Measurements from ENCODE around the gene ELP4.

ELP4 gene

DNA sequence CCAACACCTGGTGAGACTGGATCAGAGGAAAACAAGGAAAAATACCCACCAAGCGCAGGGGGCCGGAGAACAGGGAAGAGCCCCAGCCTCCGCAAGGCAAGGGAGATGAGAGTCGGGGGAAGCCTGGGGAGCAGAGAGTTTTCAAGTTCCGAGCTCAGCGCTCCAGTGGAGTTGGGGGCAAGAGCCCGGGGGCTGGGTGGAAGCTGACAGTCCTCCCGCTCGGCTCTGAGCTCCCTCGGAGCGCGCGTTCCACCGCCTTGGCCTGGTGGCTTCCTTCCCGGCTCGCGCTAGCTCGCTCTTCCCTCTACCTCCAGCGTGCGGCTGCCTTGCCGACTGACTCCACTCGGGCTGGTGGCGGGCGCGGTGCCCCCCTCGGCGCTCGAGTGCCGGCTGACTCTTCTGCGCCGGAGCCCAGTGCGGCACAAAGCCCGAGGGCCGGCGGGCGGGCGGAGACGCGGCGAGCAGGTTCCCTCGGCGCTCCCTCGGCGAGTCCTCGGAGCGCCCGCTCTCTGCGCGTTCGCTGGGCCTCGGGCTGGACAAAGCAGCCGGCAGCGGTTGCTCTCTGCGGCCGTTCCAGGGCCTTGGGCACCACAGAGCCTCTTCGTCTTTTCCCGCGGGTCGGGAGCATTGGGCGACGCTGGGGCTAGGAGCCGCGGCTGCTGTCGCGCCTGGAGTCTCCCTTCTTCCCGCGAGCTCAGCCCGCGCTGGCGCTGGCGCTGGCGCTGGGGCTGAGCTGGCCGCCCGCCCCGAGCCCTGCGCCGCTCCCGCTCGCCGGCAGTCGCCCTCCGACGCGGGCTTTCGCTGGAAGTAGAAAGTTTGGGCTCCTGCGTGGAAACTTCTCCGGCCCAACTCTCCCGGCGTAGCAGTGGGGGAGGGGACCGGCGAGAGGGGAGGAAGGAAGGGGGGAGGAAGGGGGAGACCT, 300.6 kb downstream of the ELP4 start:
- DNase-seq (ENCODE audit: low read depth in 2 of 2) = no peak

DNA sequence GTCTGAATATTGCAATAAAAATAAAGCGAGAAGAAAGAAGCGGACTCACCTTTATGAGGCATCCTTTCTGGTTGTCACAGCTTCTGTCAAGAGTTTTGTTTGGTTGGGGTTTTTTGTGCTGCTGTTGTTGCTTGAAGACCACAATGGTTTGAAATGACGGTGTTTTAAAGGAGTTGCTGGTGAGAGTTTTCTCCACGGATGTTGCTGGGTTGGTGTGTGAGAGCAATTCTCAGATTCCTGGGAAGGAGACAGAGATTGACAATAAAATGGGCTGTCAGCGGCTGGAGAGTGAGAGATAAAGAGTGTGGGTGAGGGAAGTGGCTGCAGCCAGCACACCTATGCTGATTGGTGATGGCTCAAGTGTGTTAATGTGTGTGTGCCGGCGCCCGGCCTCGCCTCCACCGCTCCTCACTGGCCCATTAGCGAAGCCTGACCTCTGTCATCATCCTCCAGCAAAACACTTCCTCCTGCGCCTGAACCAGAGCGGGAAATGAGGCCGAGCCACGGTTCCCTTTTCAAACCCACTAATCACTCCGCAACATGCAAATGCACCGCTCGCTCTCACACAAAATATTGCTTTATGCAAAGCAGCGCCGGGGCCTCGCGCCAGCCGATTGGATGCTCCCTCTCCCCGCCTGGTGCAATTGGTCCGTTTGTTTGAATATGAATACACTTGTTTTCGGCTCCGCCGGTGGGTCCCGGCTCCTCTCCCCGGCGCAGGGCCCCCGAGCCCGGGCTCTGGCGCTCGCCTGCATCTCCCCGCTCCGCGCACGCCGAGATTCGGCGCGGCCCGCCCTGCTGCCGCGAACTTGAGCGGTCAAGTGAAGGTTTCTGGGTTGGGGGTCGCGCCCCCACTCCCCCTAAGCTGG, 301.4 kb downstream of the ELP4 start, which contains the start of gene PAX6:
Gene PAX6, minus strand, starts transcription at position 544 of the 869 bp plus-strand sequence. CDS start 4,911 bp downstream, outside the sequence.
- DNase-seq (ENCODE audit: low read depth in 2 of 2) = no peak

GRCh38 chr11:31812383-31813381, 303.1 kb downstream of the ELP4 start:
- no peak for DNase-seq (ENCODE audit: low read depth in 2 of 2)

- no peak for DNase-seq (ENCODE audit: low read depth in 2 of 2)
Observed at GRCh38 chr11:31813391-31814175, 304.0 kb downstream of the ELP4 start.

- DNase-seq (ENCODE audit: low read depth in 2 of 2) = no peak
Observed at GRCh38 chr11:31814176-31814868, 304.8 kb downstream of the ELP4 start.

DNA sequence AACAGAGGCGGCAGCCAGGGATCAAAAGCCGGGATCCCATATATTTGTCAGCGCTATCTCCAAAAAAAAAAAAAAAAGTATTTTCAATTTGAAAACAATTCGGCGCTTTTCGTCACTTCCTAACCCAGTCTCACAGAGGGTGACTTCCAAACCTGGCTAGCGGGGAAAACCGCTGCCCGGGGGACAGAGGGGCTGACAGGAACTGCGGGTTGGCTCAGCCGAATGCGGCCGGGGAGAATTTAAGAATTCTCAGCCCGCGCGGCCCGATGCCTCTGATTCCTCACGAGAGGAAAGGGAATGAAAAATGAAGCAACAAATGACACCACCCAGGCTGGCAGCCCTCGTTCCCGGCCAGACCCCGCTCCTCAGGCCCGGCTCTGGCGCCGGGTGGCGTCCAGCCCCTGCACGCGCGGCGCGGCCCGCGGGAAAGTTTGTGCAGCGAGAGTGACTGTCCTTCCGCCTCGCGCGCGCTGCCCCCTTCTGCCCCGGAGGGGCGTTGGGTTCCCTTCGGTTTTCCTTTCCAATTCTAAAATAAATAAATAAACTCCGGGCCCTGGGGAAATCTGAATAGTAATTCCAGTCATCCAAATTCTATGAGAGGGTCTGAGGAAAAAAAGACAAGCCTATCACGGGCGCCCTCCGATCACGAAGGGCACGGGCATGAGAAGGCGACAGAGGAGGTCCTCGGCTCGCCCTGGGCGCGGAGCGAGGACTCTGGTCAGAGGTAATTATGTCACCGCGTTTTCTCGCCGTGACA, 306.3 kb downstream of the ELP4 start:
- DNase-seq (ENCODE audit: low read depth in 2 of 2) = no peak

DNA sequence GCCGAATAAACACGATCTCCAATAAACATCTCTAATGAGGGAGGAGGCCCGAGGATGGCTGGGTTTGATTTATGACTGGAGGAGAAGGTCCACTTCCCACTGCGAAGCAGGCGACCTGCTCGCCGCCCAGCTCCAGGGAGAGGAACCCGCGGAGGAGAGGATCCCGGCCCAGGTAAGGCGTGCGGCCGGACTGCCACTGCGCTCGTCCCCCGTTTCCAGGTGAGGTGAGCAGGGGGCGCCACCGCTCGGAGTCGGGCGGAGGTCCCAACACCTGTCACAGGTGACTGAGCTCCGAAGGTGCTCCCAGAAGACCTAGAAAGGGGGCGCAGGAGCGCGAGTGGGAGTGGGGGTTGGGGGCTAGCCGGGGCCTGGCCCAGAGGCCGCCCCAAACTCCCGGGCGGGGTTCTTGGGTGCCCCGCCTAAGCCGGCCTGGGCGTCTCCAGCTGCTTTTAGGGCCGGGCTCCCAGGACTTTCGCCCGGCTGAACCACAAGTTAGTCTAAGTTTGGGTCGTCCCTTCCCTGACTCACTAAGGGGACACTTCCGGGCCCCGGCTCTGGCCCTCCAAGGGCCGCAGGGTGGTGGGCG, 307.0 kb downstream of the ELP4 start:
- no peak for DNase-seq (ENCODE audit: low read depth in 2 of 2)

- DNase-seq (ENCODE audit: low read depth in 2 of 2) = no peak
Observed at GRCh38 chr11:31817054-31817620, 307.6 kb downstream of the ELP4 start.

DNA sequence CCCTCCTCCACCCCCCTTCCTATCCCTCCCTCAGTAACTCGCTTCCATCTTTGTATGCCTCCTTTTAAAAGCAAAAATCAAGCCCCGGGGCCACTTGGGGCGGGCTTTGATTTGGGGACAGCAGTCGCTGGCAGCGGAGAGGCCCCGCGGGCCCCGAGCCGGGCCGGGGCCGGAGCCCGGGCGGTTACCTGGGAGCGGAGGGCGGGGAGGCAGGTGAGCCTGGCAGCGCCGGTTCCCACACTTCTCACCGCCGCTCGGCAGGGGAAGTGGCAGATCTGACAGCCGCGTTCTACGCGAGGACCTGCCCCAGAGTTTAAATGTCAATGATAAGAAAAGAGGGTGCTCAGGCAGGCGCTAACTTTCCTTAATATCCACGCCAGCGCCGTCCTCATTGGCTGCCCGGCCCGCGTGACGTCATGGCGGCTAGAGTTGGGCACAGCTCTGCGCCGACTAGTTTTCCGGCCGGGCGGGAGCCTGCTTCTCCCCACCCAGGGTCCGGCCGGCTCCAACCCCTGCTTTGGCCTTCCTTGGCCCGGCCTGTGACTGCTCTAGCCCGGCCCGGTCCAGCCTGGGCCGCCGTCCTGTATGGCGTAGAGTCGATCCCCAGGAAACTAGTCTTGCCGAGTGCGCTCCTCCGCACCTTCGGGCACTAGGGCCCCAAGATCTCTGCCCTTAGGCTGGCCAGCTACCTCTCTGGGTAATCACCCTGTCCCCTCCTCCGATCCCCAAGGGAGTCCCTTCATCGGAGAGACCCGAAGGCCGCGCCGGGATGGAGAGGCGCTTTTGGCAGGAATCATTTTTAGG, 308.3 kb downstream of the ELP4 start:
- no peak for DNase-seq (ENCODE audit: low read depth in 2 of 2)

DNA sequence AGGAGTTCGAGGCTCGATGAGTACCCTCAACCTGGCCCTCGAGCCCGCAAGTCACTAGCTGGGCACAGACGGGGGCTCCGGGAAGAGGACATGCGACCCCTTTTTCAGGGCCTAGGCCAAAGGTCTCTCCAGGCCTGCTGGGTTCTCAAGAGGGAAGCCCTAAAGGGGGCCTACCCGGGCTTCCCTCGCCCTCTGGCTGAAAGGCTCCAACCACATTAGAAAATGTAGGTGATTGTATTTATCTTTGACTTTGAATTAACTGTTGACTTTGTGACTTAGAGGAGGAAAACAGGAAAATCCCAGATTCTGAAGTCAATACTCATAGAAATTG, 308.8 kb downstream of the ELP4 start:
- no peak for DNase-seq (ENCODE audit: low read depth in 2 of 2)

DNA sequence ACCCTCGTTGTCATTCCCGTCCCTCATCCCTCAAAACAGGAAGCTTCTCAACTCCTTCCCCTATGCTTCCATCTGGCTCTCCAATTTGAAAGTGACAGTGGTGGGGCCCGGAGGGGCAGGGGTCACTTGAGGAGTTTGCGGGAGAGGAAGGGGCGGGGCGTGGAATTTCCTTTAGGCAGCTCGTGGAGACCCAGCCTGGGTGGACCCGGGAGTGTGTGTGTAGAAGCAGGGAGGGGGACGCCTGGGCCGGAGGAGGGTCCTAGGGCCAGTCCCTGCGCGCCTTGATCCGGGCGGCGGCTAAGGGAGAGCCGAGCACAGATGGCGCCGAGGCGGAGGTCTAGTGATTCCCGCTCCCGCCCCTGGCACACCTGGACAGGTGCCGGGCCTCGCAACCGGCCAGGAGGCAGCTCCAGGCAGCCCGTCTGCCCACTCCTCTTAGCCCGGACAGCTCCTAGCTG, 309.3 kb downstream of the ELP4 start:
- DNase-seq (ENCODE audit: low read depth in 2 of 2) = no peak

GRCh38 chr11:31819621-31820437, 310.3 kb downstream of the ELP4 start:
- DNase-seq (ENCODE audit: low read depth in 2 of 2) = no peak

DNA sequence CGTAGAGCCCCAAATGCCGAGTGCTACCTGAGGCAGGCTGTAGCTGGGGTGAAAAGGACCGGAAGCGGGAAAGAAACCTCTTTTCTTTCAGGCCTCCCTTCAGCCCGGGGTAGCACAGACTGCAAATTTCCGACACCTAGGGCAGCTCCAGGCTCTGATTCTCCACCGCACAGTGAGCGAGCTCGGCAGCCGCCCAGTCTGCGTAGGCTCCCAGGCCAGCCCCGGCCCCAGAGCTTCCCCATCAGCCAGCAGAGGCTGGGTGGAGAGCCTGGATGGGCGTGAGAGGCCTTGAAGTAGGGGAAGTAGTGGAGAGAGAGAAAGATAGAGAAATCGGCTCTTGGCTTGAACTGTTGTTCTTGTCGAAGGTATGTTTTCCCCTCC, 310.9 kb downstream of the ELP4 start:
- DNase-seq (ENCODE audit: low read depth in 2 of 2) = no peak

DNA sequence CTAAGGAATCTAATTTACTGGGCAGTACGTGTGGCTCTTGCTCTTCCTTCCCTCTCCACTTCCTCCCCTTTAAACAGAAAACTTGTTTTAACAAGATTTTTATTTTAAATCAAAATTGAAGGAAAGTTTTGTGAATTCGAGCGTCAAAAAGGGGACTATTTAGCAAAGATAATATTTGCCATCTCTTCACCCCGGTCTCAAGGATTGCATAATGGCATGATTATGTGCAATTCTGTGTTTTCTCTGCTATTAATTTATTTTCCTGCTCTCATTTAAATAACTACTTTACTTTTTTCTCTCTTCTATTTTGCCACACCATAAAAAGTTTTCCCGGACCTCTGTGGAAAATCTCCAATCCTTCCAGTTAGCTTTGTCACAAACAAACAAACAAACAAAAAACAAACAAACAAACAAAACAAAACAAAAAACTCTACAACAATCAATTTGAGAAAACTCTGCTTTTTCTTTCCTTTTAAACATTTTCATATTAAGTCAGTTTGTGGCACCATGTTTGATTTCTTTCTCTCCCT, 311.7 kb downstream of the ELP4 start:
- DNase-seq (ENCODE audit: low read depth in 2 of 2) = no peak

DNA sequence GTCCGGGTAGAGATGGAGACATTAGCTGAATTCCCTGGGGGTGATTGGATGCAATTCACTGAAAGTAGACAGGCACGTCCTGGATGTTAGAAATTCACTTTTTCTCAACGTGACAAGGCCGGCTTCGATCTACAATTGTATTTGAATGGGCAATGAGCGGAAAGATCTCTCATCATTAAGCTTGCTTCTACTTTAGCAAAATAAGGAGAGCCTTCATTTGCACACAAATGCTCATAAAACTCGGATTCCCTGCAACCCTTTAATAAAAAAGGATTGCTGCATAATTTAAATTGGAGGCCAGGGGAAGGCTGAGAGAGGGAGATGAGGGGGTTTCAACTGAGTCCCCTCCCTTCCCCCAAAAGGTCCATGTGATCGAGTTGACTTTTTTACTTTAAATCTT, 312.2 kb downstream of the ELP4 start:
- DNase-seq (ENCODE audit: low read depth in 2 of 2) = no peak

- DNase-seq (ENCODE audit: low read depth in 2 of 2) = no peak
Observed at GRCh38 chr11:31822175-31822926, 312.8 kb downstream of the ELP4 start.
